CD4-positive, alpha-beta T cell treated with Interleukin-4 for 4 hours (primary cell): Measurements from ENCODE around the gene XYLT1.
A peak's percentile ranks its signal among the peaks of the same experiment; 100 is the strongest.

Experiments used
- DNase-seq: peaks from one replicate; pipeline ENCODE4 v3.0.0-alpha.2; 2020

The XYLT1 gene

GRCh38 chr16:17070882-17071592 lies 399.7 kb downstream of the XYLT1 start:
- DNase-seq = peak; percentile 93

GRCh38 chr16:17069681-17070080 lies 401.1 kb downstream of the XYLT1 start:
- DNase-seq = no peak

- no peak for DNase-seq
Observed at GRCh38 chr16:17068524-17068923, 402.2 kb downstream of the XYLT1 start.

- no peak for DNase-seq
Observed at GRCh38 chr16:17067882-17068281, 402.9 kb downstream of the XYLT1 start.

- no peak for DNase-seq
Observed at GRCh38 chr16:17063201-17064139, 407.3 kb downstream of the XYLT1 start.

- no peak for DNase-seq
Observed at GRCh38 chr16:17062676-17063075, 408.1 kb downstream of the XYLT1 start.

GRCh38 chr16:17061326-17061725 lies 409.4 kb downstream of the XYLT1 start:
- DNase-seq = no peak

- DNase-seq = no peak
Observed at GRCh38 chr16:17058471-17058870, 412.3 kb downstream of the XYLT1 start.

GRCh38 chr16:17056666-17057065 lies 414.1 kb downstream of the XYLT1 start:
- no peak for DNase-seq

GRCh38 chr16:17053536-17054160 lies 417.1 kb downstream of the XYLT1 start:
- no peak for DNase-seq
